ENCODE measurements around the gene EVX1. TPM values are rescaled to one million over a fixed set of nuclear protein-coding genes. Genes with fewer than 3 reads are reported as not detected.

Gene EVX1
- total RNA-seq, 1 experiment from 2014 or later = not detected

GRCh38 chr7:27297356-27297755 lies 54.8 kb downstream of the EVX1 start:
- no peaks in the 10 kb centered on the region for H3K9me3 Mint-ChIP-seq (ENCODE audit: low read depth, unreplicated experiment)
- no TSS peak for BruUV-seq (replicated peaks)
- no peaks in the 10 kb centered on the region for H3K36me3 Mint-ChIP-seq (ENCODE audit: insufficient read depth, unreplicated experiment)
- intact Hi-C loops (cut with micrococcal nuclease; ENCODE audit: unreplicated experiment) = no loop called here
- no peak for TF ChIP-seq CTCF (IDR thresholded peaks at IDR 0.05; ENCODE audit: unreplicated experiment)
- CTCF ChIA-PET = interaction anchor here (0.8 kb wide), 1 partner anchor 122 kb away, joined by 3 read pairs; no protein-coding TSS in a partner anchor
- H3K27ac Mint-ChIP-seq (ENCODE audit: unreplicated experiment) = no peak overlapping the region
- no peak overlapping the region for H3K4me3 Mint-ChIP-seq (ENCODE audit: low read depth, unreplicated experiment)
- H3K4me1 Mint-ChIP-seq (ENCODE audit: low read depth, unreplicated experiment) = peaks cover 15% of the 10 kb centered on the region
- DNase-seq = no peak
- H3K27me3 Mint-ChIP-seq (ENCODE audit: unreplicated experiment) = no peaks in the 10 kb centered on the region

Other genes with a start within 250 kb of the EVX1 start
- 0.24 and 0.44 TPM in 2 replicates for gene HOXA1, start 146.8 kb upstream of the EVX1 start, total RNA-seq (2022)
- 1.9 and 3.2 TPM in 2 replicates for gene HOXA2, start 140.1 kb upstream of the EVX1 start, total RNA-seq (2022)
- 1.0 and 1.2 TPM in 2 replicates for gene HOXA4, start 112.0 kb upstream of the EVX1 start, total RNA-seq (2022)
- gene HOXA5, start 99.1 kb upstream of the EVX1 start, total RNA-seq (2022) = 8.3 and 10.6 TPM in 2 replicates
- 11.4 and 12.4 TPM in 2 replicates for gene HOXA6, start 95.0 kb upstream of the EVX1 start, total RNA-seq (2022)
- 15.9 and 20.9 TPM in 2 replicates for gene HOXA3, start 90.2 kb upstream of the EVX1 start, total RNA-seq (2022)
- not detected in 2 replicates for gene HOXA7, start 86.1 kb upstream of the EVX1 start, total RNA-seq (2022)
- 1.7 and 2.5 TPM in 2 replicates for gene HOXA9, start 77.3 kb upstream of the EVX1 start, total RNA-seq (2022)
- gene HOXA10, start 68.5 kb upstream of the EVX1 start, total RNA-seq (2022) = 11.8 and 12.1 TPM in 2 replicates
- gene HOXA11, start 57.6 kb upstream of the EVX1 start, total RNA-seq (2022) = 0.39 and 0.54 TPM in 2 replicates
- gene HOXA13, start 42.7 kb upstream of the EVX1 start, total RNA-seq (2022) = 1.3 and 1.6 TPM in 2 replicates

All from Calu3 (cell line).